Measurements from ENCODE around the gene SLC17A1.

GRCh38 chr6:25829375-25829774 lies 2.5 kb downstream of the SLC17A1 start:
- no peak for TF ChIP-seq CTCF (conservative IDR thresholded peaks at IDR 0.05; ENCODE audit: low read depth, low read length)
- no peak for TF ChIP-seq EZH2 (IDR thresholded peaks at IDR 0.05; ENCODE audit: borderline replicate concordance, low read depth, low read length, poor library complexity, severe bottlenecking)
